Superior temporal gyrus (tissue), 1 donor: ENCODE data around the gene DDX39B.
"Not testable (repeated sequence)": the region's sequence is repeated elsewhere in the genome, so short reads cannot be mapped to it uniquely, and the experiment has no call there.

Source experiments
- DNase-seq: peaks from one replicate; pipeline ENCODE4 v3.0.0-alpha.2; 2016; ENCODE audit errors: extremely low spot score

The DDX39B gene

DNA sequence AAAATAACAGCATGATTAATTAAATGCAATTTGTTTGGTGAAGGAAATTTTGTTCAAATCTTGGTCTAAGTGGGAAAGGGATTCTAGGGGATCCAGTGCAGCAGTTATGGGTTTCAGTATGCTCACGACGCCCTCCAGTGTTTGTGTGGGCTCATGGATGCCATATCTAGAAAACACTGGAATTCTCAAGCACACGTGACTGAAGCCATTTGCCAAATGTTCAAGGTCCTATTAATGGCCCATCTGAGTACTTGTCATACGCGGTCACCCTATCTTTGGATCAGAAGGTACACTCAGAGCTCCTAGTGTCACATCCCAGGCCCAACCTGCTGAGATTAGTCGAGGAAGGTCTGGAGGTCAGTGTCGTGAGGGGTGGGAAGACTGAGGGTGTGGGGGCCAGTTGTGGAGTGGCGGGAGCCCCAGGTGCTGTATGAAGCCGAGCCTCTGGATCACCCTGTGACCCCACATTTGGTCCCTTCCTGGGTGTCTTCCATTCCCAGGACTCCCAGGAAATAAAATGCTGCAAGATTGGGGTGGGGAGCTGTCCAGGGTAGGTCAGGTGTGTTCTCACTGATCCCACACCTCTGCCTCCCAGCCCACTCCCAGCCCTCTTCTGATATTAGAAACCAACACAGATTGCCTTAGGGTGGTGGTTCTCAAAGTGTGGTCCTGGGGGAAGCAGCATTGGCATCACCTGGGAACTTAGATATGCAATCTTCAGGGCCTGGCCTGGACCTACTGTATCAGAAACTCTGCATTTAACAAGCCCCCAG is 55.6 kb downstream of the DDX39B start:
- not testable (repeated sequence) for DNase-seq

DNA sequence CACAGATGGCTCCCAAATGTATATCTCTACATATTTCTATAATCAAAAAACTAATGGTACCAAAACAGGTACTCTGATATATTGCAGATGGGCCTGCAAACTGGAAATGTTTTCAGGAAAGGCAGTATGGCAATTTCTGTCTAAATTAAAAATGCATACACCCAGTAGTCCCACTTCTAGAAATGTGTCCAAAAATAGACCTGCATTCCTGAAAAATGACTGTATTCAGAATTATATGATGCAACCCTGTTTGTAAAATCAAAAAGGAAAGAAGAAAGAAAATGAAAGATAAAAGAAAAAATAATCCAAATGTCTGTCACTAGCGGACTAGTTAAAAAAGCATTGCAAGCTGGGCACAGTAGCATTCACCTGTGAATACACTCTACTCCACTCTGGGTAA is 56.7 kb downstream of the DDX39B start:
- DNase-seq: no peak

DNA sequence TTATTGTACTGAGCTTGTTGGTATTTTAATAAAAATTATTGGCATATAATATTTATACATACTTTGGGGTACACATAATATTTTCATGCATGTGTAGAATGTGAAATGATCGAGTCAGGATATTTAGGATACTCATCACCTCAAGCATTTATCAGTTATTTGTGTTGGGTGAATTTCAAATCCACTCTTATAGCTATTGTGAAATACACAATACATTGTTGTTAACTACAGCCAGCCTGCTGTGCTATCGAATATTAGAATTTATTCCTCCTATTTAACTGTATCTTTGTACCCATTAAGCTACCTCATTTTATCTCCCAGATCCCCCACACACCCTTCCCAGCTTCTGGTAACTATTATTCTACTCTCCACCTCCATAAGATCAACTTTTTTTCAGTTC is 58.4 kb downstream of the DDX39B start:
- no peak for DNase-seq

DNA sequence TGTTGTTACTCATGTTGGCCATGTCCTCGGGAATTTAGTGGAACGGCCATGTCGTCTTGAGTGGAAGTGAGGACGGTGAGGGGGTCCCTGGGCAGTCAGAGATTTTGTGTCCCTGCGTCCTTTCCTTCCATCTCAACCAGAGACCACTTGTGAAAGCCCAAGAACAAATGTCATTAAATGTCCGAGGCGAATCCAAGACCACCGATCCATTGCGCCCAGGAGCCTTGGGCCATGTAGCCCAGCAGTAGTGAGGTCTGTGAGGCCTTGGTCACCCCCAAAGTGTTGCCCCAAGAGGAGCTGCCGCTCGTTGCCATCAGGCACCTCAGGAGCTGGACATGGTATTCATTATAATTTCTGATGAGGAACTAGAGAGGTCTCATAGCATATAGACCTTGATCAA is 61.2 kb downstream of the DDX39B start:
- DNase-seq: no peak
